Muscle layer of colon (tissue), 2 donors: ENCODE measurements around the gene ZNF552.

Experiments used
- H3K27ac ChIP-seq: one replicate; pipeline ENCODE4 v1.7.0; 2013; ENCODE audit warnings: low read depth, mild to moderate bottlenecking, low read length, moderate library complexity
- H3K27me3 ChIP-seq, 2 donors: one replicate each; pipeline ENCODE4 v1.7.0; 2013; ENCODE audit warnings: low read length in 2 of 2, mild to moderate bottlenecking in 2 of 2; ENCODE audit not compliant: insufficient read depth in 2 of 2, control insufficient read depth in 1 of 2
- H3K36me3 ChIP-seq: one replicate; pipeline ENCODE4 v1.7.0; 2013; ENCODE audit warnings: mild to moderate bottlenecking, low read length; ENCODE audit not compliant: insufficient read depth
- H3K4me1 ChIP-seq: one replicate; pipeline ENCODE4 v1.7.0; 2013; ENCODE audit warnings: mild to moderate bottlenecking, low read length; ENCODE audit not compliant: insufficient read depth
- H3K4me3 ChIP-seq, 2 donors: one replicate each; pipeline ENCODE4 v1.7.0; 2013; ENCODE audit warnings: low read length in 2 of 2, low read depth in 1 of 2, mild to moderate bottlenecking in 1 of 2, moderate library complexity in 1 of 2
- H3K9ac ChIP-seq: one replicate; pipeline ENCODE4 v1.7.0; 2013; ENCODE audit warnings: low read length
- H3K9me3 ChIP-seq: one replicate; pipeline ENCODE4 v1.7.0; 2013; ENCODE audit warnings: mild to moderate bottlenecking, low read length
- donor health status: abdominal sarcoma.
- donor health status: Adenocarcinoma of cecum.

Gene ZNF552

GRCh38 chr19:57769345-57770131 is 45.2 kb downstream of the ZNF552 start, which contains the start of gene ZNF586:
Gene ZNF586, plus strand, starts transcription at chr19:57769676. Its CDS starts 167 bp downstream, at chr19:57769843.
- Histone ChIP-seq H3K9me3 (peaks cover 4% of the 10 kb centered on the region), H3K4me3 (peak within 1 kb of the TSS; percentile 71), H3K4me1 (peaks cover 11% of the 10 kb centered on the region), H3K9ac (no peak within 1 kb of the TSS), H3K27ac (peak within 1 kb of the TSS; percentile 73), H3K36me3 (peaks cover 19% of the 10 kb centered on the region), H3K27me3 (no peaks in the 10 kb centered on the region)

- Histone ChIP-seq H3K27me3 (no peaks in the 10 kb centered on the region), H3K4me1 (no peaks in the 10 kb centered on the region), H3K4me3 (no peak overlapping the region), H3K36me3 (peaks cover 73% of the 10 kb centered on the region), H3K27ac (no peak overlapping the region), H3K9ac (no peak overlapping the region), H3K9me3 (peaks cover 31% of the 10 kb centered on the region)
These were observed 55.6 kb downstream of the ZNF552 start for GRCh38 chr19:57759096-57759495.

- H3K9me3 ChIP-seq, result peaks cover 43% of the 10 kb centered on the region
- no peaks in the 10 kb centered on the region for H3K4me1 ChIP-seq
- H3K36me3 ChIP-seq, result peaks cover 84% of the 10 kb centered on the region
- no peak overlapping the region for H3K9ac ChIP-seq
- no peak overlapping the region for H3K27ac ChIP-seq
- H3K27me3 ChIP-seq, result no peaks in the 10 kb centered on the region
- H3K4me3 ChIP-seq, result no peak overlapping the region
These were observed 56.8 kb downstream of the ZNF552 start for GRCh38 chr19:57757941-57758340.
